Neural cell (in vitro differentiated cells): ENCODE results near the gene NELFE. TPM values are rescaled to one million over a fixed set of nuclear protein-coding genes. Genes with fewer than 3 reads are reported as not detected.

Experiments
- H2AFZ ChIP-seq: fragments of 200-600, 300-800 bp; sonication (generic), shearing (Covaris generic); 2 replicates; pipeline ENCODE4 v1.6.0; 2014; ENCODE audit warnings: low read depth, mild to moderate bottlenecking, antibody characterized with exemption, low read length, moderate library complexity
- H3F3A ChIP-seq: fragments of 200-600 bp; shearing (Covaris generic); 2 replicates; pipeline ENCODE4 v1.6.1; 2016; ENCODE audit warnings: mild to moderate bottlenecking, moderate library complexity, mixed read lengths, antibody characterized with exemption, low read length; ENCODE audit not compliant: insufficient read depth, poor library complexity, severe bottlenecking
- H3K27ac ChIP-seq: fragments of 200-600, 300-800 bp; sonication (generic), shearing (Covaris generic); 2 replicates; pipeline ENCODE4 v1.5.1; 2014; ENCODE audit warnings: mild to moderate bottlenecking, low read length, moderate library complexity
- H3K27me3 ChIP-seq: fragments of 300-800, 200-600 bp; sonication (generic), shearing (Covaris generic); 2 replicates; pipeline ENCODE4 v1.6.0; 2014; ENCODE audit warnings: mild to moderate bottlenecking, low read depth, low read length, moderate library complexity; ENCODE audit not compliant: insufficient read depth
- H3K36me3 ChIP-seq: fragments of 300-800, 200-600 bp; sonication (generic), shearing (Covaris generic); 2 replicates; pipeline ENCODE4 v1.5.1; 2014; ENCODE audit warnings: mild to moderate bottlenecking, antibody characterized with exemption, low read length, moderate library complexity; ENCODE audit not compliant: insufficient read depth
- H3K4me2 ChIP-seq: fragments of 300-800, 200-600 bp; sonication (generic), shearing (Covaris generic); 2 replicates; pipeline ENCODE4 v1.6.0; 2014; ENCODE audit warnings: mild to moderate bottlenecking, low read length
- H3K4me3 ChIP-seq: fragments of 300-800, 200-600 bp; sonication (generic), shearing (Covaris generic); 2 replicates; pipeline ENCODE4 v1.5.1; 2014; ENCODE audit warnings: mild to moderate bottlenecking, low read length, moderate library complexity
- H3K79me2 ChIP-seq: fragments of 200-600 bp; shearing (Covaris generic); replicated peaks from 2 replicates; pipeline ENCODE4 v1.6.0; 2014; ENCODE audit warnings: mild to moderate bottlenecking, low read length, moderate library complexity; ENCODE audit not compliant: insufficient read depth
- H3K9ac ChIP-seq: fragments of 300-800, 200-600 bp; sonication (generic), shearing (Covaris generic); 2 replicates; pipeline ENCODE4 v1.6.1; 2016; ENCODE audit warnings: mild to moderate bottlenecking, low read length, mixed read lengths
- H3K9me2 ChIP-seq: fragments of 200-600 bp; shearing (Covaris generic); 2 replicates; pipeline ENCODE4 v1.6.1; 2016; ENCODE audit warnings: mild to moderate bottlenecking, low read length, mixed read lengths; ENCODE audit not compliant: insufficient read depth
- H3K9me3 ChIP-seq: fragments of 200-600, 300-800 bp; sonication (generic), shearing (Covaris generic); 2 replicates; pipeline ENCODE4 v1.6.1; 2016; ENCODE audit warnings: mild to moderate bottlenecking, mixed run types, low read length, moderate library complexity, mixed read lengths
- H4K20me1 ChIP-seq: fragments of 200-600 bp; shearing (Covaris generic); 2 replicates; pipeline ENCODE4 v1.6.1; 2016; ENCODE audit warnings: mild to moderate bottlenecking, mixed run types; ENCODE audit not compliant: insufficient read depth
- EP300 ChIP-seq: fragments of 450-650 bp; conservative IDR thresholded peaks from 2 replicates; pipeline ENCODE4 v1.6.1; 2014; ENCODE audit warnings: antibody characterized with exemption, mild to moderate bottlenecking, moderate library complexity; ENCODE audit not compliant: poor library complexity, severe bottlenecking
- EZH2 ChIP-seq: fragments of 200-600, 300-800 bp; shearing (Covaris generic), sonication (generic); IDR thresholded peaks from 2 replicates; pipeline ENCODE4 v1.6.1; 2014; ENCODE audit warnings: antibody characterized with exemption, low read length, borderline replicate concordance, mild to moderate bottlenecking; ENCODE audit not compliant: insufficient read depth, poor library complexity, severe bottlenecking
- MXI1 ChIP-seq: fragments of 450-650 bp; conservative IDR thresholded peaks from 2 replicates; pipeline ENCODE4 v1.6.1; 2014; ENCODE audit warnings: antibody characterized with exemption, mild to moderate bottlenecking; ENCODE audit not compliant: poor library complexity, severe bottlenecking
- POLR2AphosphoS5 ChIP-seq: IDR thresholded peaks from 2 replicates; pipeline ENCODE4 v1.6.1; 2012
- RAD21 ChIP-seq: fragments of 450-650 bp; conservative IDR thresholded peaks from 2 replicates; pipeline ENCODE4 v1.6.1; 2014; ENCODE audit warnings: antibody characterized with exemption, mild to moderate bottlenecking, moderate library complexity
- SMC3 ChIP-seq: fragments of 450-650 bp; conservative IDR thresholded peaks from 2 replicates; pipeline ENCODE4 v1.6.1; 2014; ENCODE audit warnings: antibody characterized with exemption, mild to moderate bottlenecking, moderate library complexity; ENCODE audit not compliant: poor library complexity
- TAF1 ChIP-seq: IDR thresholded peaks from 2 replicates; pipeline ENCODE4 v1.6.1; 2012; ENCODE audit warnings: low read depth
- polyA plus RNA-seq: library from polyadenylated mRNA; depleted of rRNA; stranded (reverse); fragments of >200 nt; gene quantifications from 2 replicates; pipeline ENCODE4 v1.2.3, GENCODE V29; 2014
- TF ChIP-seq, protein P1 (sequence below): IDR thresholded peaks from 2 replicates; pipeline ENCODE4 v1.6.1; 2012; ENCODE audit warnings: borderline replicate concordance
- TF ChIP-seq, protein P2 (sequence below): fragments of 450-650 bp; IDR thresholded peaks from 2 replicates; pipeline ENCODE4 v1.5.1; 2014; ENCODE audit warnings: antibody characterized with exemption, mild to moderate bottlenecking, moderate library complexity; ENCODE audit not compliant: poor library complexity, severe bottlenecking

The NELFE gene
- polyA plus RNA-seq, 1 donor from 2014 or later = 103 TPM

DNA sequence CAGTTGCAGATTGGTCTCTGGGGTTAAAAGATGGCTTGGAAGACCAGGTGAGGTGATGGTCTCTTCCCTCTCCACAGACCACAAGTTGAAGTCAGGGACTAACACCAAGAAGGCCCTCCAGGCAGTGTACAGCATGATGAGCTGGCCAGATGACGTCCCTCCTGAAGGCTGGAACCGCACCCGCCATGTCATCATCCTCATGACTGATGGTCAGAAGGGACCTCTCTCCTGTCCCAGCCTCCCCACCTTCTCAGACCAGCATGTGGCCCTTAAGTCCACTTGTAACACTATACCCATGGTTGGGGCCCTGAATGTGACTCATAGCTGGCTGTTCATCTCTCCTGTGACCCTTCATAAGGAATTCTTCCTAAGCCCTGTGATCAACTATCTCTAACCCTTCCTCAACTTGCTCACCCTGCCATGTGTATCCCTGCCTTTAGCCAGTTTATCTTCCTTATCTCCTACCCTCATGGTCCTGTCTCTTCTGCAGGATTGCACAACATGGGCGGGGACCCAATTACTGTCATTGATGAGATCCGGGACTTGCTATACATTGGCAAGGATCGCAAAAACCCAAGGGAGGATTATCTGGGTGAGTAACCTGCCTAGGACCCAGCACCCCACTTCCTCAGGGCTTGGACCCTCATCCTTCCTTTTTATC, 9.9 kb downstream of the NELFE start:
- H3K9ac ChIP-seq = no peak overlapping the region
- no peak overlapping the region for H3K27ac ChIP-seq
- no peak overlapping the region for H3K4me3 ChIP-seq
- H3K9me3 ChIP-seq = no peaks in the 10 kb centered on the region
- no peaks in the 10 kb centered on the region for H3F3A ChIP-seq
- no peak overlapping the region for H3K4me2 ChIP-seq
- H3K27me3 ChIP-seq = no peaks in the 10 kb centered on the region
- H3K9me2 ChIP-seq = no peaks in the 10 kb centered on the region
- no peak overlapping the region for H2AFZ ChIP-seq
- no peaks in the 10 kb centered on the region for H4K20me1 ChIP-seq
- no peaks in the 10 kb centered on the region for H3K36me3 ChIP-seq
- no peak for TF ChIP-seq MXI1
- no peak for TF ChIP-seq EP300
- TF ChIP-seq, protein P1, sequence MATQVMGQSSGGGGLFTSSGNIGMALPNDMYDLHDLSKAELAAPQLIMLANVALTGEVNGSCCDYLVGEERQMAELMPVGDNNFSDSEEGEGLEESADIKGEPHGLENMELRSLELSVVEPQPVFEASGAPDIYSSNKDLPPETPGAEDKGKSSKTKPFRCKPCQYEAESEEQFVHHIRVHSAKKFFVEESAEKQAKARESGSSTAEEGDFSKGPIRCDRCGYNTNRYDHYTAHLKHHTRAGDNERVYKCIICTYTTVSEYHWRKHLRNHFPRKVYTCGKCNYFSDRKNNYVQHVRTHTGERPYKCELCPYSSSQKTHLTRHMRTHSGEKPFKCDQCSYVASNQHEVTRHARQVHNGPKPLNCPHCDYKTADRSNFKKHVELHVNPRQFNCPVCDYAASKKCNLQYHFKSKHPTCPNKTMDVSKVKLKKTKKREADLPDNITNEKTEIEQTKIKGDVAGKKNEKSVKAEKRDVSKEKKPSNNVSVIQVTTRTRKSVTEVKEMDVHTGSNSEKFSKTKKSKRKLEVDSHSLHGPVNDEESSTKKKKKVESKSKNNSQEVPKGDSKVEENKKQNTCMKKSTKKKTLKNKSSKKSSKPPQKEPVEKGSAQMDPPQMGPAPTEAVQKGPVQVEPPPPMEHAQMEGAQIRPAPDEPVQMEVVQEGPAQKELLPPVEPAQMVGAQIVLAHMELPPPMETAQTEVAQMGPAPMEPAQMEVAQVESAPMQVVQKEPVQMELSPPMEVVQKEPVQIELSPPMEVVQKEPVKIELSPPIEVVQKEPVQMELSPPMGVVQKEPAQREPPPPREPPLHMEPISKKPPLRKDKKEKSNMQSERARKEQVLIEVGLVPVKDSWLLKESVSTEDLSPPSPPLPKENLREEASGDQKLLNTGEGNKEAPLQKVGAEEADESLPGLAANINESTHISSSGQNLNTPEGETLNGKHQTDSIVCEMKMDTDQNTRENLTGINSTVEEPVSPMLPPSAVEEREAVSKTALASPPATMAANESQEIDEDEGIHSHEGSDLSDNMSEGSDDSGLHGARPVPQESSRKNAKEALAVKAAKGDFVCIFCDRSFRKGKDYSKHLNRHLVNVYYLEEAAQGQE = no peak
- TF ChIP-seq SMC3 = no peak
- TF ChIP-seq, protein P2, sequence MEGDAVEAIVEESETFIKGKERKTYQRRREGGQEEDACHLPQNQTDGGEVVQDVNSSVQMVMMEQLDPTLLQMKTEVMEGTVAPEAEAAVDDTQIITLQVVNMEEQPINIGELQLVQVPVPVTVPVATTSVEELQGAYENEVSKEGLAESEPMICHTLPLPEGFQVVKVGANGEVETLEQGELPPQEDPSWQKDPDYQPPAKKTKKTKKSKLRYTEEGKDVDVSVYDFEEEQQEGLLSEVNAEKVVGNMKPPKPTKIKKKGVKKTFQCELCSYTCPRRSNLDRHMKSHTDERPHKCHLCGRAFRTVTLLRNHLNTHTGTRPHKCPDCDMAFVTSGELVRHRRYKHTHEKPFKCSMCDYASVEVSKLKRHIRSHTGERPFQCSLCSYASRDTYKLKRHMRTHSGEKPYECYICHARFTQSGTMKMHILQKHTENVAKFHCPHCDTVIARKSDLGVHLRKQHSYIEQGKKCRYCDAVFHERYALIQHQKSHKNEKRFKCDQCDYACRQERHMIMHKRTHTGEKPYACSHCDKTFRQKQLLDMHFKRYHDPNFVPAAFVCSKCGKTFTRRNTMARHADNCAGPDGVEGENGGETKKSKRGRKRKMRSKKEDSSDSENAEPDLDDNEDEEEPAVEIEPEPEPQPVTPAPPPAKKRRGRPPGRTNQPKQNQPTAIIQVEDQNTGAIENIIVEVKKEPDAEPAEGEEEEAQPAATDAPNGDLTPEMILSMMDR = no peak
- no peak for TF ChIP-seq POLR2AphosphoS5
- no peak for TF ChIP-seq TAF1
- no peak for TF ChIP-seq EZH2
- TF ChIP-seq RAD21 = no peak
- H3K79me2 ChIP-seq = no peaks in the 10 kb centered on the region

DNA sequence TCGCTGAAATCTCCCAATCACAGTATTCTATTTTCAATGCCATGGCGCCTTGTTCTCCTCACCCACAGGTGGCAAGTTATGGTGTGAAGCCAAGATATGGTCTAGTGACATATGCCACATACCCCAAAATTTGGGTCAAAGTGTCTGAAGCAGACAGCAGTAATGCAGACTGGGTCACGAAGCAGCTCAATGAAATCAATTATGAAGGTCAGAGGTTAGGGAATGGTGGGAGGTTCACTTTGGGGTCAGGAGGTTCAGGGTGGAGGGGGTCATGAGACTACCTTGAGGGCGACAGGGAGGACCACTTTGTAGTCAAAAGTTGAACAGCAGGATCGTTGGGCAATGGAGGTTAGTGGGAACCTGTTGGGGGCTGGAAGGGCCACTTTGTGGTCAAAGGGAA, 10.5 kb downstream of the NELFE start:
- Histone ChIP-seq H3K9me2 (no peaks in the 10 kb centered on the region), H3K9me3 (no peaks in the 10 kb centered on the region), H2AFZ (no peak overlapping the region), H3K27ac (no peak overlapping the region), H3K36me3 (no peaks in the 10 kb centered on the region), H3K9ac (no peak overlapping the region), H3K4me3 (no peak overlapping the region), H3K79me2 (no peaks in the 10 kb centered on the region), H4K20me1 (no peaks in the 10 kb centered on the region), H3K27me3 (no peaks in the 10 kb centered on the region), H3K4me2 (no peak overlapping the region), H3F3A (no peaks in the 10 kb centered on the region)
- no peak for TF ChIP-seq SMC3
- no peak for TF ChIP-seq POLR2AphosphoS5
